B cell (primary cell): Measurements from ENCODE around the gene SIRT1. TPM values are rescaled to one million over a fixed set of nuclear protein-coding genes. Genes with fewer than 3 reads are reported as not detected.

Experiments
- ATAC-seq: fragments of 200-7000 bp; cut with Tn5 transposase; one replicate; pipeline ENCODE4 v1.10.0; 2021; ENCODE audit warnings: low read depth, mild to moderate bottlenecking, moderate number of reproducible peaks, moderate library complexity
- CTCF ChIA-PET: fragments of 350-600 bp; sonication (Branson Sonifier 250); formaldehyde crosslinking; loops from one replicate; lab custom pipeline; 2021; ENCODE audit warnings: antibody characterized with exemption, inconsistent platforms; lab: Charles Lee
- POLR2A ChIA-PET: fragments of 350-600 bp; sonication (Branson Sonifier 250); formaldehyde crosslinking; loops from one replicate; lab custom pipeline; 2021; ENCODE audit warnings: antibody characterized with exemption; lab: Charles Lee
- DNase-seq: peaks from one replicate; pipeline ENCODE4 v3.0.0; 2013
- H2AFZ ChIP-seq: 2 replicates; pipeline ENCODE4 v1.6.1; 2012; ENCODE audit warnings: mild to moderate bottlenecking, low read depth, low read length; ENCODE audit not compliant: insufficient read depth, poor library complexity, severe bottlenecking
- H3K27ac ChIP-seq, 2 donors: 1 replicate in 1 of 2; 2 replicates in 1 of 2; pipeline ENCODE4 v1.5.1; 2012 to 2013; ENCODE audit warnings: low read length in 2 of 2, mild to moderate bottlenecking in 2 of 2, moderate library complexity in 1 of 2
- H3K27me3 ChIP-seq, 4 experiments: fragments of 200-600 bp in 1 of 4; sonication (generic) in 1 of 4; replicated peaks in 1 of 4; 1 replicate in 2 of 4; 2 replicates in 2 of 4; pipeline versions ENCODE4 v1.6.1 to v1.7.0; 2013 to 2016; ENCODE audit warnings: low read length in 3 of 4, mild to moderate bottlenecking in 2 of 4, mixed read lengths in 1 of 4, moderate library complexity in 1 of 4; ENCODE audit not compliant: insufficient read depth in 4 of 4, control insufficient read depth in 3 of 4; ENCODE audit errors: control extremely low read depth in 1 of 4
- H3K36me3 ChIP-seq, 2 experiments: replicated peaks in 1 of 2; 1 replicate in 1 of 2; 2 replicates in 1 of 2; pipeline versions ENCODE4 v1.6.1 to v1.7.1; 2013; ENCODE audit warnings: low read length in 1 of 2; ENCODE audit not compliant: insufficient read depth in 2 of 2, control insufficient read depth in 1 of 2; ENCODE audit errors: control extremely low read depth in 1 of 2, extremely low read depth in 1 of 2
- H3K4me1 ChIP-seq, 2 donors: fragments of 200-600 bp in 1 of 2; sonication (generic) in 1 of 2; 1 replicate in 1 of 2; 2 replicates in 1 of 2; pipeline versions ENCODE4 v1.5.1 to v1.6.1; 2013 to 2017; ENCODE audit warnings: low read length in 2 of 2; ENCODE audit not compliant: control insufficient read depth in 2 of 2, insufficient read depth in 2 of 2
- H3K4me2 ChIP-seq: replicated peaks from 2 replicates; pipeline ENCODE3; 2012; ENCODE audit warnings: mild to moderate bottlenecking, low read depth, low read length; ENCODE audit not compliant: poor library complexity, severe bottlenecking
- H3K4me3 ChIP-seq, 5 experiments: fragments of 200-600 bp in 1 of 5; sonication (generic) in 1 of 5; 1 replicate in 3 of 5; 2 replicates in 2 of 5; pipeline versions ENCODE4 v1.5.1 to v1.7.0; 2011 to 2016; ENCODE audit warnings: low read length in 4 of 5, mild to moderate bottlenecking in 4 of 5, low read depth in 2 of 5, control low read depth in 1 of 5, moderate library complexity in 1 of 5; ENCODE audit not compliant: insufficient read depth in 1 of 5; ENCODE audit errors: control extremely low read depth in 1 of 5, extremely low read depth in 1 of 5
- H3K79me2 ChIP-seq: fragments of 200-600 bp; sonication (generic); one replicate; pipeline ENCODE4 v1.6.0; 2016; ENCODE audit warnings: low read length; ENCODE audit not compliant: control insufficient read depth, insufficient read depth
- H3K9ac ChIP-seq: fragments of 200-600 bp; sonication (generic); 2 replicates; pipeline ENCODE4 v1.6.1; 2017; ENCODE audit warnings: mild to moderate bottlenecking, low read length, moderate library complexity
- H3K9me3 ChIP-seq, 3 donors: one replicate each; pipeline versions ENCODE4 v1.6.1 to v1.7.1; 2013; ENCODE audit warnings: low read length in 2 of 3; ENCODE audit not compliant: control insufficient read depth in 2 of 3, insufficient read depth in 1 of 3; ENCODE audit errors: control extremely low read depth in 1 of 3
- H4K20me1 ChIP-seq: 2 replicates; pipeline ENCODE4 v1.6.0; 2012; ENCODE audit warnings: mild to moderate bottlenecking, low read length; ENCODE audit not compliant: insufficient read depth, control insufficient read depth, poor library complexity, severe bottlenecking
- H3K27ac Mint-ChIP-seq: one replicate; pipeline ENCODE4 v1.8.0; 2021; ENCODE audit warnings: mixed read lengths
- H3K27me3 Mint-ChIP-seq: one replicate; pipeline ENCODE4 v1.8.0; 2021; ENCODE audit warnings: mixed read lengths
- H3K4me1 Mint-ChIP-seq: one replicate; pipeline ENCODE4 v1.8.0; 2021; ENCODE audit warnings: mixed read lengths
- H3K4me3 Mint-ChIP-seq: one replicate; pipeline ENCODE4 v1.8.0; 2021; ENCODE audit warnings: mixed read lengths
- H3K9me3 Mint-ChIP-seq: one replicate; pipeline ENCODE4 v1.8.0; 2022; ENCODE audit warnings: mixed read lengths; ENCODE audit not compliant: insufficient read depth
- EZH2 ChIP-seq: IDR thresholded peaks from 2 replicates; pipeline ENCODE4 v1.6.1; 2012; ENCODE audit warnings: borderline replicate concordance, low read depth, mild to moderate bottlenecking, moderate library complexity, low read length; ENCODE audit not compliant: insufficient read depth, poor library complexity, severe bottlenecking
- WGBS: methylation state at CpG from one replicate; pipeline ENCODE4 v1.1.5; 2013; ENCODE audit warnings: missing lambda C conversion rate; ENCODE audit not compliant: insufficient coverage; 5-methylcytosine and 5-hydroxymethylcytosine counted together
- intact Hi-C: fragments of 100-400 bp; cut with micrococcal nuclease; formaldehyde crosslinking; loops from one replicate; pipeline ENCODE4 v1.10.0; 2022
- polyA plus RNA-seq: library from polyadenylated mRNA; depleted of rRNA; stranded (reverse); fragments of >200 nt; gene quantifications from 2 replicates; pipeline ENCODE4 v1.2.3, GENCODE V29; 2012
- total RNA-seq, 2 donors: library from RNA; stranded (reverse); fragments of 120-200 nt in 1 of 2; gene quantifications; 1 replicate in 1 of 2; 2 replicates in 1 of 2; pipeline versions ENCODE4 v1.2.3 to v1.2.4, GENCODE V29; 2013 to 2022
- TF ChIP-seq, protein P1 (sequence below): fragments of 200-600 bp; IDR thresholded peaks from one replicate; pipeline ENCODE4 v1.8.0; 2022; ENCODE audit warnings: antibody characterized with exemption, mild to moderate bottlenecking

The SIRT1 gene
- total and polyA plus RNA-seq, 2 donors (not counting 1 experiment from before 2014, with no cell fraction given) = 14.4 to 67.8 TPM

DNA sequence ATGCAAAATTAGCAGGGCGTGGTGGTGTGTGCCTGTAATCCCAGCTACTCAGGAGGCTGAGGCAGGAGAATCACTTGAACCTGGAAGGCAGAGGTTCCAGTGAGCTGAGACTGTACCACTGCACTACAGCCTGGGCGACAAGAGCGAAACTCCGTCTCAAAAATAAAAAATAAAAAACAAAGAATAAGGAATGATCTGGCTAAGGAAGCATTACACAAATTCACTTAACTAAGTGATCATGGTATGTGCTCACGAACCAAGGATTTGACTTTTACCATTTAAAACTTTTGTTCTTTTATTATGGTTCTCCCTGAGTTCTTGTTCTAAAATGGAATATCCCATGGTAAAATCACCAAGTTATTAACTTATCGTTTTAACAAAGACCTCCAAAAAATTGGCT lies 71.2 kb downstream of the SIRT1 start:
- H3K4me1 ChIP-seq = no peaks in the 10 kb centered on the region
- Mint-ChIP-seq H3K27ac (no peak overlapping the region), H3K27me3 (no peaks in the 10 kb centered on the region), H3K4me3 (no peak overlapping the region), H3K4me1 (no peaks in the 10 kb centered on the region), H3K9me3 (no peaks in the 10 kb centered on the region)
- H2AFZ ChIP-seq = no peak overlapping the region
- no peaks in the 10 kb centered on the region for H3K9me3 ChIP-seq
- no peak overlapping the region for H3K9ac ChIP-seq
- peaks cover 4 to 25% of the 10 kb centered on the region in 2 experiments for H3K36me3 ChIP-seq
- POLR2A ChIA-PET = no interaction called here
- no peak overlapping the region for H3K4me3 ChIP-seq
- ATAC-seq (no peak), DNase-seq (no peak)
- WGBS = 100% methylated on average over 1 of the region's 6 CpGs
- TF ChIP-seq, protein P1, sequence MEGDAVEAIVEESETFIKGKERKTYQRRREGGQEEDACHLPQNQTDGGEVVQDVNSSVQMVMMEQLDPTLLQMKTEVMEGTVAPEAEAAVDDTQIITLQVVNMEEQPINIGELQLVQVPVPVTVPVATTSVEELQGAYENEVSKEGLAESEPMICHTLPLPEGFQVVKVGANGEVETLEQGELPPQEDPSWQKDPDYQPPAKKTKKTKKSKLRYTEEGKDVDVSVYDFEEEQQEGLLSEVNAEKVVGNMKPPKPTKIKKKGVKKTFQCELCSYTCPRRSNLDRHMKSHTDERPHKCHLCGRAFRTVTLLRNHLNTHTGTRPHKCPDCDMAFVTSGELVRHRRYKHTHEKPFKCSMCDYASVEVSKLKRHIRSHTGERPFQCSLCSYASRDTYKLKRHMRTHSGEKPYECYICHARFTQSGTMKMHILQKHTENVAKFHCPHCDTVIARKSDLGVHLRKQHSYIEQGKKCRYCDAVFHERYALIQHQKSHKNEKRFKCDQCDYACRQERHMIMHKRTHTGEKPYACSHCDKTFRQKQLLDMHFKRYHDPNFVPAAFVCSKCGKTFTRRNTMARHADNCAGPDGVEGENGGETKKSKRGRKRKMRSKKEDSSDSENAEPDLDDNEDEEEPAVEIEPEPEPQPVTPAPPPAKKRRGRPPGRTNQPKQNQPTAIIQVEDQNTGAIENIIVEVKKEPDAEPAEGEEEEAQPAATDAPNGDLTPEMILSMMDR = no peak
- TF ChIP-seq EZH2 = no peak
- no peak overlapping the region for H3K4me2 ChIP-seq
- CTCF ChIA-PET = no interaction called here
- H4K20me1 ChIP-seq = no peaks in the 10 kb centered on the region
- no peaks in the 10 kb centered on the region for H3K27me3 ChIP-seq
- H3K79me2 ChIP-seq = no peaks in the 10 kb centered on the region
- no peak overlapping the region for H3K27ac ChIP-seq
- intact Hi-C loops = no loop called here

DNA sequence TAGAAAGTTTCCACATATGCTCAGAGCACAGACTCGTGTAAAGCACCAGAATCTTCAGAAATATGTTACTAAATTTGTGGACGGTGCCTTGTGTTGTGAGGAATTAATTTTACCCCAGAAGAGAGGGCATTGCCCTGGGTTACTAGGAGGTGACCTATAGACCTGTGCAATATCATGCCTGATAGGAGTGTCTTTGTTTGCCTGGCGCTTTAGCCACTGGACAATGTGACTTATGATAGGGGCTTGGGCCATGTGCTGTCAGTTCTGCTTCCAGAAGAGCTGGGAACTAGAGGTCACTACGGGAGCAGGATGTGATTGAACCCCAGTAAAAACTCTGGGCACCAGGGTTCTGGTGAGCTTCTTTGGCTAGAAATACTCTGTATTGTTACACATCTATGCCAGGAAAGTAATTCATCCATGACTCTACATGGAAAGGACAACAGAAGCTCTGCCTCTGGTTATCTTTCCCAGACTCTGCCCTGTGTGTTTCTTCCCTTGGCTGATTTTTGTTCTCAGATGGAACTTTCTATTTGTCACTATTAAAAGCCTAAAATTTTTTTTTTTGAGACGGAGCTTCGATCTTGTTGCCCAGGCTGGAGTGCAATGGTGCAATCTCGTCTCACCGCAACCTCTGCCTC lies 75.5 kb downstream of the SIRT1 start:
- no peak overlapping the region for H2AFZ ChIP-seq
- H3K79me2 ChIP-seq = no peaks in the 10 kb centered on the region
- WGBS = 74% methylated on average over 4 of the region's 8 CpGs
- Mint-ChIP-seq H3K27me3 (no peaks in the 10 kb centered on the region), H3K4me3 (no peak overlapping the region), H3K4me1 (no peaks in the 10 kb centered on the region), H3K27ac (no peak overlapping the region), H3K9me3 (no peaks in the 10 kb centered on the region)
- DNase-seq (no peak), ATAC-seq (no peak)
- CTCF ChIA-PET = no interaction called here
- no peaks in the 10 kb centered on the region for H3K9me3 ChIP-seq
- peaks cover 0 to 5% of the 10 kb centered on the region in 2 experiments for H3K36me3 ChIP-seq
- H4K20me1 ChIP-seq = no peaks in the 10 kb centered on the region
- no peak overlapping the region for H3K27ac ChIP-seq
- H3K4me1 ChIP-seq = no peaks in the 10 kb centered on the region
- H3K9ac ChIP-seq = no peak overlapping the region
- H3K4me3 ChIP-seq = no peak overlapping the region
- intact Hi-C loops = no loop called here
- no peaks in the 10 kb centered on the region for H3K27me3 ChIP-seq
- no peak for TF ChIP-seq EZH2
- TF ChIP-seq, protein P1 = no peak
- H3K4me2 ChIP-seq = no peak overlapping the region
- POLR2A ChIA-PET = no interaction called here
